ENCODE measurements around the gene CARS2.
"Not testable (repeated sequence)": the region's sequence is repeated elsewhere in the genome, so short reads cannot be mapped to it uniquely, and the experiment has no call there.

CARS2 gene

GRCh38 chr13:110610955-110611595, 94.8 kb downstream of the CARS2 start:
- Histone ChIP-seq H3K4me2 (ENCODE audit: low read length) (no peak overlapping the region), H3K4me1 (no peaks in the 10 kb centered on the region), H3K4me3 (ENCODE audit: low read depth, low read length) (no peak overlapping the region), H3K27ac (no peak overlapping the region), H3K9ac (no peak overlapping the region), H2AFZ (no peak overlapping the region), H3K27me3 (ENCODE audit: control insufficient read depth, insufficient read depth, low read length) (no peaks in the 10 kb centered on the region), H3K36me3 (ENCODE audit: control insufficient read depth, insufficient read depth, low read length) (no peaks in the 10 kb centered on the region), H3K79me2 (no peaks in the 10 kb centered on the region), H3K9me3 (ENCODE audit: control insufficient read depth, low read length) (no peaks in the 10 kb centered on the region)
- no peak for TF ChIP-seq CTCF (IDR thresholded peaks at IDR 0.05)

- no peak overlapping the region for H3K27ac ChIP-seq
- H3K4me3 ChIP-seq (ENCODE audit: low read depth, low read length) = no peak overlapping the region
- TF ChIP-seq CTCF (IDR thresholded peaks at IDR 0.05) = no peak
- H3K79me2 ChIP-seq = no peaks in the 10 kb centered on the region
- no peak overlapping the region for H2AFZ ChIP-seq
- no peaks in the 10 kb centered on the region for H3K9me3 ChIP-seq (ENCODE audit: control insufficient read depth, low read length)
- H3K9ac ChIP-seq = no peak overlapping the region
- H3K4me1 ChIP-seq = no peaks in the 10 kb centered on the region
- H3K36me3 ChIP-seq (ENCODE audit: control insufficient read depth, insufficient read depth, low read length) = no peaks in the 10 kb centered on the region
- no peak overlapping the region for H3K4me2 ChIP-seq (ENCODE audit: low read length)
- H3K27me3 ChIP-seq (ENCODE audit: control insufficient read depth, insufficient read depth, low read length) = no peaks in the 10 kb centered on the region
Measured at GRCh38 chr13:110607675-110608224, 98.2 kb downstream of the CARS2 start.

- not testable (repeated sequence) for H3K9ac ChIP-seq; H3K4me3 ChIP-seq (ENCODE audit: low read depth, low read length); H2AFZ ChIP-seq; H3K27me3 ChIP-seq (ENCODE audit: control insufficient read depth, insufficient read depth, low read length); H3K9me3 ChIP-seq (ENCODE audit: control insufficient read depth, low read length); H3K27ac ChIP-seq; H3K36me3 ChIP-seq (ENCODE audit: control insufficient read depth, insufficient read depth, low read length); H3K79me2 ChIP-seq; H3K4me1 ChIP-seq; H3K4me2 ChIP-seq (ENCODE audit: low read length)
Measured at GRCh38 chr13:110606281-110606680, 99.6 kb downstream of the CARS2 start.

- TF ChIP-seq CTCF (IDR thresholded peaks at IDR 0.05) = no peak
- no peaks in the 10 kb centered on the region for H3K9me3 ChIP-seq (ENCODE audit: control insufficient read depth, low read length)
- H3K4me1 ChIP-seq = no peaks in the 10 kb centered on the region
- H3K79me2 ChIP-seq = no peaks in the 10 kb centered on the region
- H3K36me3 ChIP-seq (ENCODE audit: control insufficient read depth, insufficient read depth, low read length) = no peaks in the 10 kb centered on the region
- no peak overlapping the region for H3K27ac ChIP-seq
- H3K4me3 ChIP-seq (ENCODE audit: low read depth, low read length) = no peak overlapping the region
- H3K27me3 ChIP-seq (ENCODE audit: control insufficient read depth, insufficient read depth, low read length) = no peaks in the 10 kb centered on the region
- no peak overlapping the region for H3K9ac ChIP-seq
- H3K4me2 ChIP-seq (ENCODE audit: low read length) = no peak overlapping the region
- H2AFZ ChIP-seq = no peak overlapping the region
Measured at GRCh38 chr13:110605132-110605531, 100.8 kb downstream of the CARS2 start.

GRCh38 chr13:110600980-110601379, 104.9 kb downstream of the CARS2 start:
- no peaks in the 10 kb centered on the region for H3K79me2 ChIP-seq
- no peaks in the 10 kb centered on the region for H3K27me3 ChIP-seq (ENCODE audit: control insufficient read depth, insufficient read depth, low read length)
- H2AFZ ChIP-seq = no peak overlapping the region
- H3K4me3 ChIP-seq (ENCODE audit: low read depth, low read length) = no peak overlapping the region
- H3K4me1 ChIP-seq = no peaks in the 10 kb centered on the region
- H3K4me2 ChIP-seq (ENCODE audit: low read length) = no peak overlapping the region
- no peak for TF ChIP-seq CTCF (IDR thresholded peaks at IDR 0.05)
- H3K9ac ChIP-seq = no peak overlapping the region
- no peaks in the 10 kb centered on the region for H3K9me3 ChIP-seq (ENCODE audit: control insufficient read depth, low read length)
- H3K36me3 ChIP-seq (ENCODE audit: control insufficient read depth, insufficient read depth, low read length) = no peaks in the 10 kb centered on the region
- H3K27ac ChIP-seq = no peak overlapping the region
